HG02571 (cell line): Measurements from ENCODE around the gene PTH1R.

Experiments used
- ATAC-seq: cut with Tn5 transposase; IDR thresholded peaks from one replicate; pipeline ENCODE4 v1.9.1; 2021; ENCODE audit warnings: mild to moderate bottlenecking, moderate library complexity; ENCODE audit not compliant: unreplicated experiment

Gene PTH1R

DNA sequence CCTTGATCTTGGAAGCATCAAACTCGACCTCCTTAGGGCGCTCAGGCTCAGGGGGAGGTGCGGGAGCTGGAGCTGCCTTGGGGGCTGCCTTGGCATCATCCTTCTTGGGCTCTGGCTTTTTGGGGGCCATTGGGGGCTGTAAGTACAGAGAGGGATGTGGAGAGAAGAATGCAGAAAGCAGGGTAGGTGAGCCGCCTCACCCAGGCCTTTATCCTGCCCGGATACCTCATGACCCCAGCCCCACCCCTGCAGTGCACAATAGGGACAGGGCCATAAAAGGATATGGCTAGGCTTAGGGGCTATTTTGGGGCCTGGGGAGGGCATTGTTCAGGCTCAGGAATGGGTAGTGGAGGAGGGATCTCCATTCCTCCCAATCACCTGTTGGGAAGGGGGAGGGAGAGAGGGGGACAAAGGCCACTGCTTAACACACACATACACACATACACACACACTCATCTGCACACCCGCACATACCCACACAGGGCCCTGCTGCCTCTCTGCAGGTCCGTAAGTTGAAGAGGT, 14.2 kb upstream of the PTH1R start, which contains the start of gene MYL3:
Gene MYL3 (minus strand): TSS at position 184 of the 522 bp plus-strand sequence. CDS start 54 bp downstream, at position 130.
- ATAC-seq = no peak

GRCh38 chr3:46864061-46864881, 13.2 kb upstream of the PTH1R start:
- ATAC-seq = no peak

GRCh38 chr3:46865031-46865507, 12.5 kb upstream of the PTH1R start:
- ATAC-seq = no peak

DNA sequence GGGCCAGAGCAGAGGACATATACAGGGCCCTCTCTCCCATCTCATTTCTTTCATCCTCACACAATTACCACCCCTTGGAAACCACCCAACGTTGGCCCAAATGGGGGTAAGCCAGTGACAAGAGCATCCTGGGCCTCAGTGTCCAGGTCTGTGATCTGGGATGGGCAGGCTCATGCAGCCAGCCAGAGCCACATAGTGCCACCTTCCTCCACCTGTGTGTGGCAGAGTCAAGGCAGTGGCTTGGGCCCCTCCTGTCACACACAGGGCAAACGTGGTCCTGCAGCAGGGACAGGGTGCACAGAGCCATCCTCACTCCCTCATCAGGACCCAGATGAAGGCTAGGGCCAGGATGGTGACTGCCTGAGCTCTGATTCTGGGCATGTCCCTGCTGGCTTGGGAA, 12.0 kb upstream of the PTH1R start:
- no peak for ATAC-seq

- ATAC-seq = no peak
Measured at GRCh38 chr3:46866032-46866595, 11.4 kb upstream of the PTH1R start.

DNA sequence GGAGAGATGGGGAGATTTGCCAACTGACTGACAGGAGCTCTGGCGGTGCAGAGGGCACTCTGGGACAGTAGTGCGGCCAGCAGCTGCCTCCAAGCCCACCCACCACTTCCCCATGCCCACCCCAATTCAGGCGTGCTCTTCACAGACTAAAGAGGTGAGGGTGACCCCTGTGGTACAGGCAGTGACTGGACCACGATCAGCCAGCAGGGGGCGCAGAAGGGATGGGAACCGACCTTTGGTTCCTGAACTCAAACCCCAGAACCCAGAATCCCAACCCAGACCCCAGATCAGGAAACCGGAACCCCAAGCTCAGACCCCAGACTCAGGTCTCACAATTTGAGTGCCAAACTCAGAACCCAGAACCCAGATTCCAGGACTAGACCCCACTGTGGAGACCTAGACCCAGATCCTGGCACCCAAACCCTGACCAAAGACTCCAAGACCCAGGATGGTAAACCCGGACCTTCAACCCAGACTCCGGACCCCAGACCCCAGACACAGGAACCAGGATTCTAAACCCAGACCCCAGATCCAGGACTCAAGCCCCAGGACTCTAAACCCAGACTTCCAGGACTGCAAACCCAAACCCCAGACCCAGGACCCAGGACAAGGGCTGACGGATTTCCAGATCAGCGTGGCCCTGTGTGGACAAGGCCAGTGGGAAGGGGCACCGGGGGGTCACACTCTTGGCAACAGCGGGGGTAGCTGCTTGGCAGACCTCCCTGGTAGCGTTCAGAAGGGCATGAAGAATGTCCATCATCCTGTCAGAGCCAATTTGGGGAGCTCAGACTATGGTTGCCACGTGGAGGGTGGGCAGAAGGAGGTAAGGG, 10.6 kb upstream of the PTH1R start:
- no peak for ATAC-seq

GRCh38 chr3:46867550-46867898, 10.0 kb upstream of the PTH1R start:
- no peak for ATAC-seq

GRCh38 chr3:46868287-46868686, 9.2 kb upstream of the PTH1R start:
- ATAC-seq = no peak

- no peak for ATAC-seq
Measured at GRCh38 chr3:46868948-46869347, 8.6 kb upstream of the PTH1R start.

GRCh38 chr3:46869440-46869839, 8.1 kb upstream of the PTH1R start:
- ATAC-seq = no peak

DNA sequence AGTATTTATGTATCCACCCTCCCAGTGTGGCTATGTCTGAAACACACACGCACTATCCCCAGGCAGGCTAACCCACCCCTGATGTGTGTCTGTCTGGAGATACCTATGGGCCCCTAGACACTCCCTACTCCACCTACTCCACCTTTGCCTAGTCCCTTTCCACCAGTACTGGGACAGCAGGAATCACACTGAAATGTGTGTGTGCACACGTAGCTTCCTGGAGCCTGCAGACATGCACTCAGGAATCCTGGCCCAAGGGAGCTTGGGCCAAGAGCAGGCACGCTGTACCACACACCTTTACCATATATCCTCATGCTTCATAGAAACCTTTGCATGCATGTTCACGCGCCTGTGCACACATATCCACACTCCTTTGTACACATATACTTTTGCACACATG, 6.9 kb upstream of the PTH1R start:
- no peak for ATAC-seq

DNA sequence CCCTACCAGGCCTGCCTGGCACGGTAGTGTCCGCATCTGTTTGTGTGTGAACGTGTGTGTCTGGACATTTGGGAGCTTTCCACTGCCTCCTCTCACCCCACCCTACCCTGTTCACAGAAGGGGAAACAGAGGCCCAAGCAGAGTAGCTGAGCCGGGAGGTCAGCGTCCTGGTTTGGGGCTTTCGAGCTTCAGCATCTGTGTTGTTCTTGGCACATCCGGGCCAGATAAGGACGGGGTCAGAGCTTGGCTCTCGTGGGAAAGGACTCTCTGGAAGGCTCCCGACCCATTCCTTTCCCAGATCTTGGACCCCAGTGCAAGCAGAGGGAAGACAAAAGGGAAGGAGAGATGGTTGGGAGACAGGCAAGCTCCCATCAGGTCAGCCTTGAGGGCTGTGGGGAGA, 6.3 kb upstream of the PTH1R start:
- ATAC-seq = no peak

DNA sequence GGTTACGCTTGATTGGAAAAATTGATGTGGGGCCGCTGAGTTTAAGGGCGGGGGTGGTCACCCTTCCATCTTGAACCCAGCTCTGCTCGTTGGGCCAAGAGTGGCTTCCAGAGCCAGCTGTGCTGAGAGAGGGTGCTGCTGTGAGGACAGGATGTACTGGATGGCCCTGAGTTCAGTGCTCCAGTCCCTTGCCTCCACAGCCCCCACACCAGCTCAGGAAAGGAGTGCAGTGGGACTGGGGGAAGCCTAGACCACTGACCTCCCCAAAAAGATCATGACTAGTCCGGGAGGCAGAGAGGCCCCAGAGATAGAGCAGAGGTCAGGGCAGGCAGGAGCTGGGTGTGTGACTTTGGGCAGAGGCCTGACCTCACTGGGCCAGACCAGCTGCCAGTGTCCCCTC, 4.0 kb upstream of the PTH1R start:
- ATAC-seq = no peak

DNA sequence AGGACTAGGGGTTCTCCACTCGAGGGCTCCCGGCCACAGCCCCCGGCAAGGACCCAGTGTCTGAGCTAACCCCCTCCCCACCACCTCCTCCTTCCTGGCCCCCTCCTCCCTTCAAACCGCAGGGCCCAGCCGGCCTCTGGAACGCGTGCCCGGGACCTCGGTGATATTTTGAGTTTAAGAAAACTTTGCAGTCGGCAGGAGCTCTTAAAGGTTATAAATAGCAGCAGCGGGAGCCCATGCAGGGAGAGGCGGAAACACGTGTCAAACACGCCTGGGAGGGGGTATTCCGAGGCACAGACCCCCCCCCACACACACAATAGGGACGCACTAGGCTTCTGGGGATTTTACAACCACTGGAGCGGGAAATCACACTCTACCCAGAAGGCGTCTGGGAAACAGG, 3.1 kb upstream of the PTH1R start:
- no peak for ATAC-seq

DNA sequence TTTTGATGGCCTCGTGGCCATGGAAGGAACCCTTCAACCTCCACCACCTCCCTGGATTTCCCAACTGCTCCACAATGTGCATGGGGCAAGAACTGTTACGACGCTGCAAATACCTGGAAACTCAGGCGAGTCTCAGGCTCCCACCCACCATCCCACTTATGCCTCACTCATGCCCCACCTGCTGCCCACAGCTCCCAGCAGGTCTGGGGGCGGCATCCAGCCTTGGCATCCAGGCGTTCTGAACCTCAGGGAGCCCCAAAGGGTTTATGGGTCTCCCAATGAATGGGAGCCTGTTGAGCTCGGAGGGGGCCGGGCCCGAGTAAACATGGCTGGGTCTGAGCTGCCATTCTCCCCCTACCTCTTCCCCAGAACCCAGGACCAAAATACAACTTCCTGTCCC, 2.0 kb upstream of the PTH1R start:
- no peak for ATAC-seq

DNA sequence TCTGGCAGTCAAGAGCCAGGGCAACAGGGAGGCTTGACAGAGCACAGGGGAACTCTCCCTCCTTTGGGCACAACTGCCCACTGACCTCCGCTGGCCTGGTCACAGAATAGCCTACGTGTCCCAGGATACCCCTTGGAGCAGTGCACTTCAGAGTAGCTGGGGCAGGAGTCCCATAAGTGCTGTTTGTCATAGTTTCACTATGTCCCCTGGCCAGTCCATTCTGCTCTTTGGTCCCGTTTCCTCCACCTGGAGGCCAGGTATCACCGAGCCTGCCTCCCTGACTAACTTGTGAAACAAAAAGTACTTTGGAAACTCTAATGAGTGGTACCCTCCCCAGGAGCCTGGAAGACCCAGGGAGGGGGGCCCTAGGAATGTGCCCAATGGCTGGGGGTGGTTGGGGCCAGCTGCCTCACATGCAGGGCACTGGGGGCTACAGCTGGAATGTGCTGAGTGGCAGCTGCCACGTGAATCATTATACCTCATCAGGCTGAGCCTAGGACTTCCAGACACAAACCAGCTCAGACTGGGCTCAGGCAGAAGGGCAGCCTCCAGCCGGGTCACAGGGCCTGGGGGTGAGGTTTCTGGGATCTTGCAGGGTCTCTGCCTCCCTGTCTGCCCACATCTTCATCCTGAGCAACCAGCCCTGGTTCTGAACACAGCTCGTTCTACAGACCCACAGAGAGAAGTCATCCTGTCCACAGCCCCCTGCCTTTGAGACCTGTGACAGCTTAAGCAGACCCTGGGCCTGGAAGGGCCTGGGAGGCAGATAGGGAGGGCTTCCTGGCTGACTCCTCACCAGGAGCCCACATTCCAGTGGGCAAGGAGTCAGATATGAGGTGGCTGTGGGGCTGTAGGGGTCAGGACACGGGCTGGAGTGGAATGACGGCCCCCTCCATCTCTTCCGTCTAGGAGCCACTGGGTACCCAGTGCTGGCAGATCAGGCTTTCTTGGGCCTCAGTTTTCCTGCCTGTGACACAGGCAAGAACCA, 914 bp upstream of the PTH1R start:
- ATAC-seq = no peak

GRCh38 chr3:46878781-46879436, 1.4 kb downstream of the PTH1R start:
- ATAC-seq = no peak

DNA sequence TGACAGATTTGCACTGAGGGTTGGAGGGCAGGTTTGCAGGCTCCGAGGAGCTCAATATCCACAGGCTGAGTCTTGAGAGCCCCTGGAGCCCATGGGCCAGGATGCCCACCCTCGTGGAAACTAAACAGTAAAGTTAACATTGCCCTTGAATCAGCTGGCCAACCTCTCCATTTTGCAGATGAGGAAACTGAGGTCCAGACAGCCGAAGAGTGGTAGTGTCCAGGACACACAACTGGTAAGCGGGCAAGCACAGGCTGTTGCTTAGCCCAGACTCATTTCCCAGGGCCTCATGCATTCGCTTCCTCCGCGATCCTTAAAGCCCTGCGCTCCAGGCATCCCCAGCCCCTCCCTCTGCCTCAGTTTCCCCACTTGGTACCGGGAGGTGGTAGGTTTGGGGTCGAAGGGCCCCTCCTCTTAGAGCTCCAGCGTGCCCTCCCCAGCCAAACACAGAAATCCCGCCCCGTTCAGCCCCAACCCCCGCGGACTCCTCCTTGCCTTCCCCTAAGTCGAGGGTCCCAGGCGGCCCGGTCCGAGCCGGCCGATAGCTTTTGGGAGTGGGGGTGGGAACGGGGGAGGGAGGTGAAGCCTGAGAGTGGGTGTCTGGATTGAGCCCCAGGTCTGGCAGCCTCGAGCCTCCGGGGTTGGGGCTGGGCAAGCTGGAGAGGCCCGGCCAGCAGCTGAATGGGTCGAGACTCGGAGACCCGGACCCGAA, 3.5 kb downstream of the PTH1R start:
- ATAC-seq = no peak
